Fibroblast of peridontal ligament (primary cell): ENCODE results near the gene MACROH2A2.
"Not testable (repeated sequence)": the region's sequence is repeated elsewhere in the genome, so short reads cannot be mapped to it uniquely, and the experiment has no call there.

Source experiments
- DNase-seq: peaks from one replicate; pipeline ENCODE4 v3.0.0-alpha.2; 2010; ENCODE audit errors: extremely low read depth

Gene MACROH2A2

GRCh38 chr10:70155255-70155838 lies 102.7 kb downstream of the MACROH2A2 start:
- no peak for DNase-seq

- no peak for DNase-seq
These were observed 105.5 kb downstream of the MACROH2A2 start for GRCh38 chr10:70158113-70158512.

- DNase-seq = not testable (repeated sequence)
These were observed 106.7 kb downstream of the MACROH2A2 start for GRCh38 chr10:70159366-70159765.

- no peak for DNase-seq
These were observed 108.2 kb downstream of the MACROH2A2 start for GRCh38 chr10:70160798-70161197.
